HG02870 (cell line): Measurements from ENCODE around the gene DHRS1.
A peak's percentile ranks its signal among the peaks of the same experiment; 100 is the strongest.

Experiments
- ATAC-seq: cut with Tn5 transposase; IDR thresholded peaks from one replicate; pipeline ENCODE4 v1.9.1; 2021; ENCODE audit warnings: mild to moderate bottlenecking, moderate library complexity; ENCODE audit not compliant: unreplicated experiment

The DHRS1 gene

GRCh38 chr14:24310646-24311604 is 11.3 kb upstream of the DHRS1 start, which contains the start of gene LTB4R:
LTB4R (plus strand) TSS chr14:24311502; CDS start chr14:24315652, 4,150 bp downstream.
- peak; percentile 57 for ATAC-seq

- ATAC-seq = no peak
Measured at GRCh38 chr14:24310265-24310645, 10.7 kb upstream of the DHRS1 start.

GRCh38 chr14:24309538-24310264 is 10.1 kb upstream of the DHRS1 start, which contains the start of gene LTB4R2:
LTB4R2 (plus strand) TSS chr14:24310140; CDS start chr14:24310665, 525 bp downstream.
- ATAC-seq = no peak

GRCh38 chr14:24308342-24309124 is 9.0 kb upstream of the DHRS1 start:
- ATAC-seq = no peak

GRCh38 chr14:24307575-24308341 is 8.2 kb upstream of the DHRS1 start, which contains the start of gene CIDEB:
CIDEB (minus strand) TSS chr14:24307977; CDS start chr14:24307858, 119 bp downstream.
- ATAC-seq = no peak

GRCh38 chr14:24307156-24307574 is 7.6 kb upstream of the DHRS1 start:
- ATAC-seq = no peak

- no peak for ATAC-seq
Measured at GRCh38 chr14:24304019-24304387, 4.4 kb upstream of the DHRS1 start.

- no peak for ATAC-seq
Measured at GRCh38 chr14:24300326-24300980, 873 bp upstream of the DHRS1 start.

- ATAC-seq = no peak
Measured at GRCh38 chr14:24298892-24299254, 707 bp downstream of the DHRS1 start.

- peak; percentile 15 for ATAC-seq
Measured at GRCh38 chr14:24297190-24297964, 2.2 kb downstream of the DHRS1 start.

- peak; percentile 43 for ATAC-seq
Measured at GRCh38 chr14:24296341-24297157, 3.0 kb downstream of the DHRS1 start.

GRCh38 chr14:24293525-24293924 is 6.1 kb downstream of the DHRS1 start:
- ATAC-seq = no peak

GRCh38 chr14:24292118-24292807 is 7.3 kb downstream of the DHRS1 start:
- ATAC-seq = no peak

GRCh38 chr14:24291446-24292117 is 8.0 kb downstream of the DHRS1 start:
- no peak for ATAC-seq

- no peak for ATAC-seq
Measured at GRCh38 chr14:24290746-24291145, 8.8 kb downstream of the DHRS1 start.

GRCh38 chr14:24289649-24290280 is 9.8 kb downstream of the DHRS1 start:
- ATAC-seq = peak; percentile 82
